ENCODE results near the gene LRPPRC.
"Not testable (repeated sequence)": the region's sequence is repeated elsewhere in the genome, so short reads cannot be mapped to it uniquely, and the experiment has no call there.

LRPPRC gene

DNA sequence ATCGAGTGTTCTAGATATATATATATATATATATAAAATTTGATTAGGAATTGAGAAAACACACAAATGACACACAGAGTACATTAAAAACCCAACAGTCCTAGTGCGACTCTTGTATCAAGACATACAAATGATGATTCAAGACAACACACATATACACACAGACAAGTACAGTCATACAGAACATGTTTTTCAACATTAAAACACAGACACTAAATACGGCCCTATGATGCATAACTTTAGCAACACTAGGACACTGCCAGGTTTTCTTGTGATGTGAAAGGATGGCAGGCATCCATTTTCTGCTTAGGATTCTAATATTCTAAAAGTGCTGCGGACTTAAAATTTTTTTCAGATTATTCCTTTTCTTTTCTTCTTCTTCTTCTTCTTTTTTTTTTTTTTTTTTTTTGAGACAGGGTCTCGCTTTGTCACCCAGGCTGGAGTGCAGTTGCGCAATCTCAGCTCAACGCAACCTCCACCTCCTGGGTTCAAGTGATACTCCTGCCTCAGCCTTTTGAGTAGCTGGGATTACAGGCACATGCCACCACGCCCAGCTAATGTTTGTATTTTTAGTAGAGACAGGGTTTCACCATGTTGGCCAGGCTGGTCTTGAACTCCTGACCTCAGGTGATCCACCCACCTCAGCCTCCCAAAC lies 84.5 kb downstream of the LRPPRC start:
- DNase-seq (ENCODE audit: low read depth in 2 of 2), result not testable (repeated sequence)

DNA sequence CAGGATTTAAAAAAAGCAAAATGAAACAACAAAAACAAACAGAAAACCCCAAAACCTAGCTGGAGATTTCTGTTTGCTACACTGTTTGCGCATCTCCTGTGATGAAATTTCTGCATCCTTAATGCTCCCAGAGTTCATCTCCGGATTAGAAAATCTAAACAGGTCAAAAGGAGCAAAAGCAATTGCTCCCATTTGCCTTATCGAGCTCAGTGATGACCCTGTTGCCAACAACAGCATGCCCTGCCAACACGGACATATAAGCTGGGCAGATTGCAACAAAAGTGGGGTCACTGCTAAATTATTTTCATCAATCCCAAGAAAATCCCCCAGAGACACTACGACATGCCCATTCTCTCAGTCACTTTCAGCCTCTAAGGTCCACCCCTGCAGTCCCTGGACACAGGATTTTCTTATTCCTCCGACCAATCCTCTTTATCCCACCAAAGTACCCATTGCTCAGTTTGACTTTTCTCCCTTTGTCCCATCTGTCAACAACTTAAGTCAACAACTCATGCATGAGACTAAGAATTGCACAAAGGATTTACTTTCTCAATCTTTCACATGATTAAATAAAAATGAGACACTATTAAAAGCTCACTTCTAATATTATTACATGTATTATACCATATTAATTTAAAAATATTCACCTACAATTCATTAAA lies 89.2 kb downstream of the LRPPRC start:
- DNase-seq (ENCODE audit: low read depth in 2 of 2), result no peak

DNA sequence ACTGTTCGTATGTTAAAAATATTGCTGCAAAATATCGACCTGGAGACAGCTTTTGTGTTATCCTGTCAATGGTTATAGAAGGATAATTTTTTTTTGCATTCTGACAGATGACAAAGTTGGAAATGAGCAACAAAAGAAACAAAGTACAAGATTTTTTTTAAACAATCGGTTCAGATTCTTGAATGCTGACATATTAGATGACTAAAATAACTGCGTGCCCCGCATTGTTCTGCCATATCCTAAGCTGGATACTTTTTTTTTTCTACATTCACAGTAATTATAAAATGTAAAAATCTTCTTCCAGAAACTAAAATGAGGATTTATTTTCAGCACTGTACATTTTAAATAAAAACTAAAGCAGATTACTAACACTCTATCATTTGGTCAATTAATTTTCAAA lies 89.9 kb downstream of the LRPPRC start:
- no peak for DNase-seq (ENCODE audit: low read depth in 2 of 2)

DNA sequence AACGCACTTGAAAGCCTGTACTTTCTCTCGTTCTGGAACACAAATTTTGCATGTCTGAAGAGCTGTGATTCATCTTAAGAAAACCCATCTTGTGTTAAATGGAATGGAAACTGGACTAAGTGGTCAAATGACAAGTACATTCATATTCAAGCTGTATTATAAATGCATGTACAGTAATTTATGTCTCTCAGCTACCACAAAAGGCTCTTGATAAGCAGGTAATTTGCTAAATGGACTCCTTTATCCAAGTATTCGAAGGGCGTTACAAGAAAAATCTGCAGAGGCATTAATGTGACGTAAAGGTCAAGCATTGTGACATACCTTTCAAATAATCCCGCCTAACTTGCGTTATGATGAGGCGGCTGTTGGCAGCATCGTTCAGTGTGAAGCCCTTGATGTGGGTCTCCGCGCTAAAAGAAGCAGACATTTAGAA lies 90.4 kb downstream of the LRPPRC start:
- DNase-seq (ENCODE audit: low read depth in 2 of 2), result no peak

DNA sequence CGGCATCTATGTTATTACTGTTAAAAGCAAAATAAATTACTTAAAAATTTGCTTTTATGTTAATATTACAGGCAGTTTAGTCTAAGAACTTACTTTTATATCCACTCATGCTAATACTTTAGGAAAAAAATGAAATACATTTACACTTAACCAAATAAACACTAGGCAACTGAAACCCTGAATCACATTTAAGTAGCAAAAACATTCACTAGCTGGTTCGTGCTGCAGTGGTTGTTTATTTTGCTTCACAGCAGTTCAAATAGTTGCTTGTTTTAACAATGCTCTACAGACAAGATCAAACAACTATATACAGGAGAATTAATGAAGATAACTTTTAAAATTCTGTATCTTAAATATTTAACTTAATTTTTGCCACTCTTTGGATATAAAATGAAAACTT lies 96.2 kb downstream of the LRPPRC start:
- DNase-seq (ENCODE audit: low read depth in 2 of 2), result no peak

DNA sequence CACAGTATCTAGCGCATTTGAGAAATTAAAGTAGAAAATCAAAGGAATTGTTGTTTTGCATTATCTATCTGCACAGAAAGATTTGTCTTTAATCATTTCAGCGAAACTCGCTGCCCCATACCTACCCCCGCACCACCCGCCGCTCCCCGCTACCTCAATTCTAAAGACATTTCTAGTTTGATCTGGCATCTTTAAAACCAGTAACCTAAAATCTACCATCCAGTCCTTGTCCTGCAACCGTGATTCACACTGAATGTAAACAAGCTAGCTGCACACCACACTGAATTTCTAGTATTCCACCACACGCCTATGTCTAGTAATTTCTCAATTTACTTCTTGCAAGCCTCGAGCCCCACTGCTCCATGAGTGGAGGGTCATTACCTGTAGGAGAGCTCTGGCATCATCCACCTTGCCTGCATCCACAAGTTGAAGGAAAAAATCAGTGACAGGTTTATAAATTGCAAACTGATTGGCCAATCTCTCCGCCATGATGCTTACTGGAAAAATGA lies 96.9 kb downstream of the LRPPRC start:
- DNase-seq (ENCODE audit: low read depth in 2 of 2), result no peak

DNA sequence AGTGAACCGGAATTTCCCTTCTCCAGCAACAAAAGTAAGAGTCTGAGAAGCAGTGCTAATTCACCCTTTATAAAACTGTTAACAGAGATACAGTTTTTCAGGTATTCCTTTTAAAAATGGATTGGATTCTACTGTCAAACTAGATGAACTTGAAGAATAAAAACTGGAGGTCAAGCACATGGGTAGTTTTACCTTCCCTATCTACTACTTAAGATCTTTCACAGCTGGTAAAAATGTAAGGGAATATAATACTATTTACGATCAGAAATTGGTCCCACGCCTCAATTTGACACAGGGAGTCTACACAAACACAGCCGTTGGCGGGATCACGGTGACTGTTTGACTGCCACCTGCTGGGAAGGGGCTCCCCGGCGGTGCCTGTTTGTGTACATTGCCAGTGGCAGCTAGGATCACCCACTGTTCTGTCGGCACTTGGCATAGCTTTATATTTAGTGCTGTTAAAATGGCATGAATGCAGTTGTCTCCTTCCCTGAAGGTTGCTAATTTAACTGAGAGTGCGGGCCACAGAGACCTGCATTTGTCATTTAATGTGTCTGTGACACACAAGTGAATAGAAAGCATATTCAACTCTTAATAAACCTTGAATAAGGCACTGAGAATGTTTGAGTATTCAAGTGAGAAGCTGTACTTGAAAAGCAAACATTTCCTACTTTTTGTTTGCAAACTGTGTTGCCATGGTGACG lies 97.5 kb downstream of the LRPPRC start:
- DNase-seq (ENCODE audit: low read depth in 2 of 2), result no peak

DNA sequence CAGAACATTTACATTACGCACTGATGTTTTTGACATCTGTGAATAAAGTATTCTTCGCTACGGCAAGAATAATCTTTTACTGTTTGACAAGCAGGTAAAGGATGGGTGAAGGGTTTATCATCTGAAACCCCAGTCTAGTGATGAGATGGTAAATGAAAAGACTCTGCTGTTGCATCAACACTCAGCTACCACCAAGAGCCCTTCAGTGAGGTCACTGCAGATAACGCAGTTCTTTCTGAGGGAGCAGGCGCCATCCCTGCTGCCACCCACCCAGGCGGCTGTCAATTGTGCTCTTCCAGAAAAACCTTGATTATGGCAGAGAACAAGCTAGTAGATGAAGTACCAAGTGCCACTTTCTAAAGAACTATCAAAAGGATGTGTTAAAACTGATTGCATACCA lies 98.3 kb downstream of the LRPPRC start:
- no peak for DNase-seq (ENCODE audit: low read depth in 2 of 2)

DNA sequence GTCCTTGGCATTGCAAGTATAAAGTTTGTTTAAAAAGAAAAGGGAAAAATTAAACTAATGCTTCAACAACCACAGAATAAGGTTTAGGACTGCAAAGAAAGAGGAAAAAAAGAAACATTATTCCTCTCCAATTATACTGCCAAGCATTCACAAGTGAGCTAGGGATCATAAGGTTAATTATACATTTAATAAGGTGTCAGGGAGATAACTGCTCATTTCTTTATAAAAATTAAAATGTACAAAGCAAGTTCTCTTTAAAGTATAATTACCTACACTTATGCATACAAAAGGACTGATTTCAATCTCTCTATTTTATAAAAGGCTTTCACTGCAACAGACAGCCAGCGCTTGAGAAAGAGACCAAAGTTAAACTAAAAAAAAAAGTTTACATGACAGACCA lies 98.9 kb downstream of the LRPPRC start:
- no peak for DNase-seq (ENCODE audit: low read depth in 2 of 2)

DNA sequence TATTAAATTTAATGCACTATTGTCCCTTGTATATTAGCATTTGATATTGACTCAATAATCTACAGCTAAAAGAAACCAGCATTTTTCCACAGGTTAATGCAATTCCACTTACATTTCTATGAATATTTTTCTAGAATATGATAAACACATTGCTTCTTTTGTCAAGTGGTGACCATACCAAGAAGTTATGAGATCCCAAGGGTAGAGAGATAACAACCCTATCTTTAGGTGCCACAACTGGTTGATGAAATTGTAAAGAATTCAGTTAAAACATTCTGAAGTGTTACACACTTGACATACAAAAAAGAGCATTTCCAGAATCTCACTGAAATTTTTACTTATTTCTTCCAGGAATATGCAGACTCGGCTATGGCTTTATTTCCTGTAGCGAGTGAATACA lies 101.0 kb downstream of the LRPPRC start:
- no peak for DNase-seq (ENCODE audit: low read depth in 2 of 2)

DNA sequence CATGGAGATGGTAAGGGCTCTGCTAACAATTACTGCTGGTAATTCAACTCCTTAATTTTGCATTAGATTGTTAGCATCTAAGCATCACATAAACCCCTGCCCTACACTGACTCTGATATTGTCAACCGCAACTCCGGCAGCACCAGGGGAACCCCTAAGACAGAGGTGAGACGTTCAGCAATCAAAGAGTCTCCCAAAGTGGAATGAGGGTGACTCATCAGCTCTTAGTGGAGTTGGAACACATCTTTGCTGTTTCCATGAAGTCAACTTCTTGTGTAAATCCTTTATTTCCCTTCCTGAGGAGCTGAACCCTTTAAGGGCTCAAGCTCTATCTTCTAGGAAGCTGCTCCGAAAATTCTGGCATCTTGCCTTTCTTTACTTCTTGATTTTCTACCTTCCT lies 104.9 kb downstream of the LRPPRC start:
- DNase-seq (ENCODE audit: low read depth in 2 of 2), result no peak

DNA sequence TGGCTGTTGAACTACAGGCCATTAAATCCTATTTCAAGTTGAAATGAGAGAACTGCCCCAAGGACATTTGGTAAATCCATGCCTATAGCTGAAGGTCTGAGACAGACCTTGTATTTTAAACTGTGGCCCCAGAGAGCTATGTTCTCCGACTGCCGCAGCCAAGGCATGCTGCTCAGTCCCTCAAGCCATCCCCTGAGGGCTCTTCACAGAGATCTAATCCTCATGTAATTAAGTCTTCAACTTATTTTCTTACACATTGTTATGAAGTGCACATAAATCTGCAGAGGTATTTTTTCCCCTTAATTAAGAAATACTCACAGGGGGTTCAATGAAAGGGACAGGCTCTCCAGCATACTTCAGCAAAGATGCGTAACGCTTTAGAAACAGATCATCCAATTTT lies 106.4 kb downstream of the LRPPRC start:
- no peak for DNase-seq (ENCODE audit: low read depth in 2 of 2)

DNA sequence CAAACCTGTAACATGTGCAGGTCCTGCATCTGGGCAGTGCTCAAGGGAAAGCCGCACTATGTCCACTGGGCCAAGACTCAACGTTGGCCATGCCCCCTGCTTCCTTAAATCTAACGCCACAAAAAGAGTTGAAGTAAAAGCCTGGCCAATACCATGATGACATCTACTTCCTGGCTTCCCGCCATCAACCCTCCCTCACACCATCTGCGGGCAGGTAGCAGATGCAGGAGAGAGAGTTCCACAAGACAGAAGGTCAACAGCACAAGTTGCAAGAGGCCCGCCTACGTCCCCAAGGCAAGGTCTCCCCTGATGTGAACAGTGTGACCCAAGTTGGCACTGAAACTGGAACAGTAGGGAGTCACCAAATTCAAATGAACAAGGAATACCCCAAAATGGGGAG lies 108.6 kb downstream of the LRPPRC start:
- DNase-seq (ENCODE audit: low read depth in 2 of 2), result no peak

DNA sequence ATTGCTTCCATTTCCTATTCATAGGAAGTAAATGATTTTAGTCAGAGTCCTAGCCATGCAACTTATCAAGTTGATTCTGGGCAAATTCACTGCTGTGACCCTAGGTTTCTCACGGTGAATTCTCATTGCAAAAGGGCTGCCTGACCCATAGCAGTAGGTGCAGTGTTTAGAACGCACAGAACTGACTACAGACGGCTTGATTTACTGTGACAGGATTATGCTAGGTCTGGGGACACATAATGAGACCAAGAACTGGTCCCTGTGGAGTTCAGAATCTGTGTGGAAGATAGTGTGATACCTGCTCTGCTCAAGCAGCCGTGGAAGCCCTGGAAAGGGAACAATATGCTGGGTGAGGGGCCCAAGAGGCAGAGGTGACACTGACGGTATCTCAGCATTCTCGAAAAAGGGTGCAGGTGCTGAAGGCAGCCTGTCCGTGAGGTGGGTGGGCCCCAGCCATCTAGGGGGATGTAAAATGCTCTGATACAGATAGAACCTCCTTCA lies 110.6 kb downstream of the LRPPRC start:
- DNase-seq (ENCODE audit: low read depth in 2 of 2), result no peak

DNA sequence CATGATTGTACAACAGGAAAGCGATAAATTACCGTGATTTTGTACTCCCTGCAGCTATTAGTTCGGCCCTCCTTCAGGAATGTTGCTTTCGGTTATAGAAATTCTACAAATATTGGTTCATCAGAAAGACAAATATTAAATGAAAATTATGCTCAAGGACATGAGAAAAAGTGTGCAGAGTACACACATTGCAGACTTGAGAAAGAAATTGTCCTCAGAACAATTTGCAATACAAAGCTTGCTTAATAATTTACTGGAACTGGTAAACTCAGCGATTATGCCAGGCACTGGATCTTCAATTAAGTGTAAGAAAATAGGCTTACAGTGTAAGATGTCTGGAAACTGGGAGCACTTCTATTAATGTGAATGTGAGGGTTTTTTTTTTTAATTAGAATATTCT lies 111.1 kb downstream of the LRPPRC start:
- DNase-seq (ENCODE audit: low read depth in 2 of 2), result no peak

DNA sequence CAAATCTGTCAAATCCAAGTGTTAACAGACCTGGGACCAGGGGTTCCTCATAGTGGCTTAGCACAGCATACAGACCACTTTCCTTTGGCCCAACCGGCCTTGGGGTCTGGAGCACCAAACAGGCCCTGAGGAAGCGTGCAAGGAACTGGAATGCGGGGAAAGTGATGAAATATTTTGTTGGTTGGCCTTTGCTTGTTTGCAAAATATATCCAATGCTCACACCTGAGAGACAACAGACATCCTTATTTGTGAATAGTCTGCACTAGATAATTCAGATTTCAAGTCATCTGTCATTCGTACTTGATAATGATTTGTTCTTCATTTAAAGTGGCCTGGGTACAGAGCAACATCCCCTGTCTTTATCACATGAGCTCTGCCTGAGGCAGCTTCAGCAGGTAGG lies 113.5 kb downstream of the LRPPRC start:
- DNase-seq (ENCODE audit: low read depth in 2 of 2), result no peak

DNA sequence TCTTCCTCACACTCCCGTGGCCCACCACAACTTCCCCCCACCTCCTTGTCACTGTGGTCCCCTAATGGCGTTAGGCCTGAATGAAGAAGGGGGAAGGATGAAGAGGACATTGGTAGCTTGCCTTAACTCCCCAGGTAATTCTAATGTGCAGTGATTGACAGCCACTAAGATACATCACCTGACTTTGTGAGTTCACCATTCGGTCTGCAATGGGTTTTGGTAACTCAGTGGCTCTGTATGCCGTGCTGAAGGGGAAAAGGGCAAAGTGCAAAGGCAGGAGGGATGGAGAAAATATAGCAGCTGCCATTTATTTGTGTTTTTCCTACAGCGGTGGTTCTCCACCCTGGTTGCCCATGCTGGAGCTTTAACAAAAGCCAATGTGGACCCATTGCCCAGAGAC lies 114.8 kb downstream of the LRPPRC start:
- no peak for DNase-seq (ENCODE audit: low read depth in 2 of 2)

DNA sequence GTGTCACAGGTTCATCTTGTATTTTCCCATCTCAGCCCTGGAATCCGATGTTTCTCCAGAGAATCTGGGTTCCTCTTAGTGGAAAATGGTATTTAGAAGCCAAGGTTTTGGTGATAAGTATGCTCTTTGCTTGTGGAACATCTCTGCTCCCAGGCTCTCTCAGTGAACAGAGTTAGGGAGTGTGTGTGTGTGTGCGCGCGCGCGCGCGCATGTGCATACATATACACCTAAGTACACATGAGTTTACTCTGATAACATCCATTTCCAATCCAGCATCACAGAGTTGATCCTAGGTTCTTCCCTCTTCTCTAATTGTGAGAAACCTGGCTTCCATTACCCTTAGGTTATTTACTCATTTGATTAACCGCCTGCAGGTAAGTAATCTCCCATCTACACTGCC lies 115.3 kb downstream of the LRPPRC start:
- DNase-seq (ENCODE audit: low read depth in 2 of 2), result no peak

DNA sequence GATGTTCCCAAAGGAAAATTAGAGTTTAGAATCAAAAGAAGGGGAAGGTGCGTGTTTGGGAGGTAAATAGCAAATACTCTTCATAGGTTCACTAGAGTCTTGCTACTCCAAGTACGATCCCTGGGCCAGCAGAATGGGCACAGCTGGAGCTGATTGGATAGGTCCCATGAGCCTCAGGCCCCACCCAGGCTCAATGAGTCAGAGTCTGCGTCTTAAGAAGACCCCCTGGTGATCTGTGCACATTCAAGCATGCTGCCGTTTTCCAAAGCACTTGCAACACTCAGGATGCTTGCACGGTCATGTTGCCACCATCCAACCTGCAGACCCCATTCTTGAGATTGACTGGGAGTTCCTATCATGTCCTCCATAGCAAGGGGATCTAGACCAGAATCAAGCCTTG lies 116.5 kb downstream of the LRPPRC start:
- no peak for DNase-seq (ENCODE audit: low read depth in 2 of 2)

DNA sequence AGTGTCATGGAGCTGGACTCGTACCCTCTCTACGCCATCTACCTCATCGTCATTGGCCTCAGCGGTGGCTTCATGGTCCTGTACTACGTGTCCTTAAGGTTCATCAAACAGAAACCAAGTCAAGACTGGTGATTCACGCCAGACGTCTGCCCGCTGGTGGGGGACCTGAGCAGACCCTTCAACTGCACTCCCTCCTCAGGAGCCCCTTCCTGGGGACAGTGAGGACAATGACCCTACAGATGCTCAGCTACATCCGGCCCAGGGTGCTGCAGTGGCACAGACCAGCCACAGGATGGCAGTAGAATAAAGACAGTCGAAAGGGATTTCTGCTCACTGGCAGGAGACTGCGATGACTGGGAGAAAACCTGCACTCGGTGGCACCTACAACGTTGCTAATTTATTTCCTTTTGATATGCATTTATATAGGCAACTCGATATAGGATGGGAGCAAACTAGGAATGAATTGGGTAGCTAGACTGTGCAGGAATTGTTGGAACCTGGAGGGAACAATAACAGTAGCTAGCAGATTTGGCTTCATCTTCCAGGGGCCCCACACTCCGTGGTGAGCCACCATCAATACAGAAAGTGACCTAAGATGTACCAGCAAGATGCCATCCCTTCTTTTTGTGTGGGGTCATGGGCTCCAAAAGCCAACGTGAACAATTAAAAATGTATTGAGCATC lies 117.9 kb downstream of the LRPPRC start:
- peak; percentile 5 to 42 for DNase-seq (ENCODE audit: low read depth in 2 of 2)

DNA sequence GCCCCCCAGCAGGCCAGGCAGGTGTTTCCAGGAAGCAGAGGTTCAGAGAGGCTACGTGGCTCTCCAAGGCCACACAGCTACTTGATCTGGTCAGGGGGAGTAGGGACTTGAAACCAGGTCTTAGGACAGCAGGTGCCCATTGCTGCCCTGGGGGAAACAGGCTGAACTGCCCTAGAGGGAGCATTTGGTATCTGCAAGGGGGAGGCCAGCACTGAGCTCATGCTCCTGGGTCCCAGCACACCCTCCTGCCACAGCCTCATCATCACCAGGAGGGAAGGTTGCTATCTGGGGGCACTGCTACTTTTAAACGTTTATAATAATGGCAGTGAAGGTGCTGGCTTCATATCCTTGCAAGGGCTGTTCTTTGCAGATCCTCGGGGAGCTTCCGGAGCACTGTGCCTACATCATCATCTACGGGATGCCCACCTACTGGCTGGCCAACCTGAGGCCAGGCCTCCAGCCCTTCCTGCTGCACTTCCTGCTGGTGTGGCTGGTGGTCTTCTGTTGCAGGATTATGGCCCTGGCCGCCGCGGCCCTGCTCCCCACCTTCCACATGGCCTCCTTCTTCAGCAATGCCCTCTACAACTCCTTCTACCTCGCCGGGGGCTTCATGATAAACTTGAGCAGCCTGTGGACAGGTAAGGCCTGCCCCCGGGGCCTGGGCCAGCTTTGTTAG lies 120.9 kb downstream of the LRPPRC start:
- no peak for DNase-seq (ENCODE audit: low read depth in 2 of 2)

DNA sequence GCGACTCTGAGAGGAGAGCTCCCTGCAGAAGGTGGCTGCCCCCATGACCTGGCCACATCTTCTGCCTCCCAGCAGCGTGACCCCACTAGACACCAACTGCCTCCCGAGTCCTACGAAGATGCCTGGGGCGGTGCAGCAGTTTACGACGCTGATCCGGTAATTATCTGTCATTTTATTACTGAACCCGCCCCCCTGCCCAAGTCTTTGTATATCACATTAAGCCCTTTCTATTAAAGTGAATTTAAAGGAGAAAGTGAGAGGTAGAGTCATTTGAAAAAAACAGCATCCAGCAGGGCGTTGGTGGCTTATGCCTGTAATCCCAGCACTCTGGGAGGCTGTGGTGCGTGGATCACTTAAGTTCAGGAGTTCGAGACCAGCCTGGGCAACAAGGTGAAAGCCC lies 123.6 kb downstream of the LRPPRC start:
- no peak for DNase-seq (ENCODE audit: low read depth in 2 of 2)

Data from stimulated activated CD4-positive, alpha-beta T cell treated with anti-CD3 and anti-CD28 coated beads, Interleukin-1b, Interleukin-23, amount 100 ng/mL, for 1 hour (primary cell).